Stimulated activated CD4-positive, alpha-beta T cell treated with anti-CD3 and anti-CD28 coated beads, Interleukin-4, amount 100 ng/mL, for 48 hours (primary cell): ENCODE data around the gene ZNF276.
A peak's percentile ranks its signal among the peaks of the same experiment; 100 is the strongest.
"Not testable (repeated sequence)": the region's sequence is repeated elsewhere in the genome, so short reads cannot be mapped to it uniquely, and the experiment has no call there.

ENCODE experiments used
- DNase-seq, 2 donors: peaks; one replicate each; pipeline ENCODE4 v3.0.0-alpha.2; 2020; ENCODE audit warnings: low read depth in 2 of 2

The ZNF276 gene

DNA sequence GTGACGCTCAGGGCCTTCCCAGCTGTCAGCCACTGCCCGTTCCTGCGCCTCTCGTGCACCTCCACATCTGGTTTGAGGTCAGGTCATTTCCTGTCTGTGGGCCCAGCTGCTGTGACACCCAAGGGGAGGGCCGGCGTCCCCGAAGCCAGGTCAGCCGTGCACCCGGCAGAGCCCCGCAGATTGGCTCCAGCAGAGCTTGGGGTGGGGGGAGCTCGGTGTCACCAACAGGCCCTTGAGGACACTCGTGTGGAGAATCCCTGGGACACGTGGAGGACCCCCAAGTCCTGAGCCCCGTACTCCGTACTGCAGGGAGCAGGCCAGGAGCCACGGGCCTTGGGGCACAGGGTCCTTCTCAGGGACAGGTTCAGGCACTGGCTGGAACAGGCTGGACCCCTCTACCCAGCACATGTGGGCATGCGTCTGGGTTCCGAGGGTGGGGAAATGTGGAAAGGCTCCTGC lies 24.6 kb upstream of the ZNF276 start:
- DNase-seq: no peak

DNA sequence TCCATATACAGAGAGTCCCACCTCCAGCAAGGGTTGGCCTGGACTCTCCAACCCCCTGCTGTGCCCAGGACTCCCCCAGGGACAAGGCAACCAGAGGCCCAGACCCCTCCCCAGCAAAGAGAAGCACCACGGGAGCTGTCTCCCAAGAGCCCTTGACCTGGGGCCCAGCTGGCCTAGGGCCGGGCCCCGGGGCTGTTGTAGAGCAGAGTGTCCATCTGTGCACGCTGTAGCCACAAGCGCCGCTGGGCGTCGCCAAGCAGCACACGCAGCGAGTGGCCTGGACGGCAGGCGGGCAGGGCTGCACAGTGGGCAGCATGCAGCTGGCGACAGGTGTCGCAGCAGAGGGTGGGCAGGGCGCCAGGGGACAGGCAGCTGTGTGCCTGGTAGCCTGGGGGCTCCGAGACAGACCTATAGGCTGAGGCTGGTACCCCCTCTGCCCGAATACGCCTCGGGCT lies 24.1 kb upstream of the ZNF276 start:
- no peak for DNase-seq

DNA sequence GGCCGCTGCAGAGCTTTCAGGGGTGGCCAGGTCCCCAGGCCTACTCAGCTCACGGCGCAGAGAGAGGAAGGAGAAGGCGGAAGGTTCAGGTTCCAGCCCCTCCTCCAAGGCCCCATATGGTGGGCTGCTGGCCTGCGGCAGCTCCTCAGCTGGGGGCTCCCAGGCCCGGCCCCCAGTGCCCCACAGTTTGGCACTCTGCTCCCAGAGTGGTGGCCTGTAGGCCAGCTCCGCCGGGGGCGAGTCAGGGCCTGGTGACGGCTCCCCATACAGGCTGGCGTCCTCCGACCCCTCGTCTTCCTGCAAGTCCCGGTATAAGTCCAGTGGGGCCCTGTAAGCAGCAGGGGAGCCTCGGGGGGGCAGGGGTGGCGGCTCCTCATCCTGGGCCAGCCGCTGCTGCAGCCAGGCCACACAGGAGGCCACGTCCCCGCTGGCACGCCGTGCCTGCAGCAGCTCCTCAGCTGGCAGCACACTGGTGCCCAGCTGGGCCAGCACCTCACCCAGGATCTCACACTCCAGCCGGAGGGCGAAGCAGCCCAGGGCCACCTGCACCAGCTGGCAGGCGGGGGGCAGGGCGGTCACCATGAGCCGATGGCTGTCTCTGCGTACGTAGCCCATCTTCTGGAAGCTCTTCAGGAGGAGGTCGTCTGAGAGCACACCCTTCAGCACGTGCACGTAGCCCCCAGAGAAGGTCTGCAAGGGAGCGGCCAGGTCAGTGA lies 23.6 kb upstream of the ZNF276 start:
- no peak for DNase-seq

- not testable (repeated sequence) for DNase-seq
Observed at GRCh38 chr16:89698717-89699116, 22.6 kb upstream of the ZNF276 start.

DNA sequence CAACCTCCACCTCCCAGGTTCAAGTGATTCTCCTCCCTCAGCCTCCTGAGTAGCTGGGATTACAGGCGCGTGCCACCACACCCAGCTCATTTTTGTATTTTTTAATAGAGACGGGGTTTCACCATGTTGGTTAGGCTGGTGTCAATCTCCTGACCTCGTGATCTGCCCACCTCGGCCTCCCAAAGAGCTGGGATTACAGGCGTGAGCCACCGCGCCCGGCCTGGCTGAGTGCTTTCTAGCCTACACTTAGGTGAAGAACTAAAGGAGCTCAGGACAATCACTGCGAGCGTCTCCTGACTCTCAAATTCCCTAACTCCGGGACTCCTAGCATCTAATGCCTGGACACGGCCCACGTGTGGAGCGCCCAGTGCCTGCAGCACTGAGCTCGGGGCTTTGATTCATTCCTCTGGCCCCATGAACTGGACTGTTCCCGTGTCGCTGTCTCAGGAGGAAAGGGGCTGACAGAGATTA lies 21.7 kb upstream of the ZNF276 start:
- not testable (repeated sequence) for DNase-seq

- peak; percentile 97 to 98 for DNase-seq
Observed at GRCh38 chr16:89700100-89700648, 21.2 kb upstream of the ZNF276 start.

- DNase-seq: peak; percentile 36 to 43
Observed at GRCh38 chr16:89700649-89701424, 20.5 kb upstream of the ZNF276 start.

- peak; percentile 94 to 96 for DNase-seq
Observed at GRCh38 chr16:89701425-89702406, 19.6 kb upstream of the ZNF276 start, which contains the start of gene SPATA2L. SPATA2L (minus strand) TSS chr16:89701705; CDS start chr16:89701232, 473 bp downstream.

DNA sequence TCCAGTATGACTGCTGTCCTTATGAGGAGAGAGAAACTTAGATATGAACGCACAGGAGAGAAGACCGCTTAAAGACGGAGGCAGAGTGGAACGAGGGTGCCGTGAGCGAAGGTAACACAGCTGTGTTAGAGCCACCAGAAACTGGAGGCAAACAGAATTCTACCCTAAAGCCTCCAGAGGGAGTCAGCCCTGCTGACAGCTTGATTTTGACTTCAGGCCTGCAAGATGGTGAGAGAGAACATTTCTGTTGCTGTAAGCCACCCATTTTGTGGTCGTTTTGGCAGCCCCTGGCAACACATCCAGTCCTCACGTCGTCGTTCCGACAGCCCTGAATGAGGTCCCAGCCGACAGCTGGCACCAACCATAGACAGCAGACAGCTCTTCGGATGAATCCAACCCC lies 17.1 kb upstream of the ZNF276 start:
- DNase-seq: no peak

DNA sequence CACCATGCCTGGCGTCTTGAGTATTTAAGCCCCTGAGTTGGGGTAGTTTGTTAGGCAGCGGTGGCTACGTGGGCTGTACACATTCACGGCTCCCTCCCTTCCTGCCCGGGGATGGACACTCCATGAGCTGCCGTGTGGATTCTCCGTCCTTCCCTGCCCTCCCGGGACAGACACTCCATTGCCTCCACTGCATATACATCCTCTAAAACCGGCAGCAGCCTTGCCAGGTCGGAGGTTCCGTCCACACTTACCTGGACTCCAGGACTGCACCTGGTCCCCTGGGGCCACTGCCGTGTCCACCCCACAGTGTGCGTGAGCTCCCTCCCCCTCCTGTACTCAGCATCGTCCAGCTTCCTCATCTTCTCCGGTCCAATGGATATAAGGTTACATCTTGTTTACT lies 16.3 kb upstream of the ZNF276 start:
- no peak for DNase-seq

DNA sequence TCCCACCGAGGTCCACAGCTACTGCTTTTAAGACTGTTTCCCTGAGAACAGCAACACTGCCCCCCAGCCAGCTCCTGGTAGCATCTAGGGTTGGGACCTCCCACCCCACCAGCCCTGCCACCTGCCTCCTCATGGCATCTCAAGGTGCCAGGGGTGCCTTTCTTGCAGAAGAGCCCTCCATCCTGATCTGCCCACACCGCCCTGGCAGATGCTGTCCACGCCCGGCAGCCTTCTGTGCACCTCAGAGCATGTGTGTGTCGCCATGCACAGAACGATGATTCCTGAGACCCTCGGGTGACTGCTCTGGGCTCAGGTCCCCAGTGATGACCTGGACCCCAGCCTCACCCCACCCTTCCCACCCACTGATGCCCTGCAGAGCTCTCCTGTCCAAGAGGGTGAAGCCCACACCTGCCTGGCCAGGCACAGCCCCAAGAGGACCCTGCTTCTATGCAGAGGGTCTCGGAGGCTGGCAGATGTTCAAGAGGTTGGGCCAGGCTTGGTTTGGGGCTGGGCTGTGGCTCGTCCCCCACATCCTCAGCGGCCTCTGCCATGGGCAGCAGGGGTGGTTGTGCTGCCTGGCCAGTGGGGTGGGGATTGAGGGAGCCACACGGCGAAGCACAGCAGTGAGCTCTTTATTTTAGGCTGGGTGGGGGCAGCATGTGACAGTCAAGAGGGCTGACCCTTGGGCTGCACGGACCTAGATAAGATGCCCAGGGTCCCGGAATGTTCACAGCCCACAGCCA lies 14.6 kb upstream of the ZNF276 start:
- no peak for DNase-seq

DNA sequence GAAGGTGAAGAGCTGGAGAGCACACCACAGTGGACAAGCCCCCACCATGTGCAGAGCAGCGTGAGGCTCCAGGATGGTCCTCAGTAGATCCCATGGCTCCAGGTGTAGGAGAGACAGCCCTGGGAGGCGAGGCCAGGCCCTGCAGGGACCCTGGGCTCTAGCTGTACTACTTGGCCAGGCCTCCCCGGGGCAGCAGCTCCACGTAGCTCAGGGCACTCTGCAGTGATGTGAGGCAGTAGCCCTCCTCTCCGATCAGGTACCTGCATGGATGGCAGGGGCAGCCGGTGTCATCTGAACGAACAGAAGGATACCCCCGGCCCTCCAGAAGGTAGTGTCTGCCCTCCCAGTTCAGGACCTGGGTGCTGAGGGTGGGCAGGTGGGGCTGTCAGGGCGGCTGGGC lies 13.6 kb upstream of the ZNF276 start:
- no peak for DNase-seq

DNA sequence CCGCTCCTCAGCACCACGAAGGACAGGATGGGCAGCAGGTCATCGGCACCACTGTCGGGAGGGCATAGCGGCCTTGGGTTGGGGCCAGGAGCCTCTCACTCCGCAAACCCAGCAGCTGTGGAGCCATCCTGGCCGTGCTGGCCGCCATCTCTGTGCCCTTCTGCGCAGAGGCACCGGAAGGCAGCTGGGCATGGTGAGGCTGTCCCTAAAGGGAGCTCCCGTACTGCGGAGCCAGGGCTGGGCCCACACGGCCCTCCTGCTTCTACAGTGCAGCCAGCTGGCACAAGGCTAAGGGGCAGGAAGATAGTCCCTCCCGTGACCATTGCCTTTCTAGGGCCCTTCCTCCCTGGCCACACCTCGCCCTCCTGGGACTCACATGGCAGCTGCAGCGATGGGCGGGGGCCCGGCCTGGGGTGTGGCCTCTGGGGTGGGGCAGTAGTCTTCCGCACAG lies 12.8 kb upstream of the ZNF276 start:
- no peak for DNase-seq

DNA sequence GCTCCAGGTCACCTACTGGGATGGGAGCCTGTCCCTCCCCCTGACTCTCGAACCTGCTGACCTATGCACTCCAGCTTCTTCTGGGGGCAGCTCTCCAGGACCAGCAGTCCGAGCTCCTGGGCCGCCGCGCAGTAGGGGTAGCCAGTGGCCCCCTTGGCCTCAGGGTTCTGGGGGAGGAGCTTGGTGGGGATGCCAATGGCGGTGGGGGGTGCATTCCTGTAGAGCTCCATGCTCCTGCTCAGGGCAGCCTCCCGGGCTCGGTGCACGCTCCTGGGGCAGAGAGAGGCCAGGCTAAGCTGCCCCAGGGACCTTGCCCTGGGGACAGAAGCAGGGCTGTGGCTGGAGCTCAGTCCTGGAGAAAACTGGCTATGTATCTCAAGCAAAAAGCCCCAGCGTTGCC lies 12.2 kb upstream of the ZNF276 start:
- DNase-seq: no peak

DNA sequence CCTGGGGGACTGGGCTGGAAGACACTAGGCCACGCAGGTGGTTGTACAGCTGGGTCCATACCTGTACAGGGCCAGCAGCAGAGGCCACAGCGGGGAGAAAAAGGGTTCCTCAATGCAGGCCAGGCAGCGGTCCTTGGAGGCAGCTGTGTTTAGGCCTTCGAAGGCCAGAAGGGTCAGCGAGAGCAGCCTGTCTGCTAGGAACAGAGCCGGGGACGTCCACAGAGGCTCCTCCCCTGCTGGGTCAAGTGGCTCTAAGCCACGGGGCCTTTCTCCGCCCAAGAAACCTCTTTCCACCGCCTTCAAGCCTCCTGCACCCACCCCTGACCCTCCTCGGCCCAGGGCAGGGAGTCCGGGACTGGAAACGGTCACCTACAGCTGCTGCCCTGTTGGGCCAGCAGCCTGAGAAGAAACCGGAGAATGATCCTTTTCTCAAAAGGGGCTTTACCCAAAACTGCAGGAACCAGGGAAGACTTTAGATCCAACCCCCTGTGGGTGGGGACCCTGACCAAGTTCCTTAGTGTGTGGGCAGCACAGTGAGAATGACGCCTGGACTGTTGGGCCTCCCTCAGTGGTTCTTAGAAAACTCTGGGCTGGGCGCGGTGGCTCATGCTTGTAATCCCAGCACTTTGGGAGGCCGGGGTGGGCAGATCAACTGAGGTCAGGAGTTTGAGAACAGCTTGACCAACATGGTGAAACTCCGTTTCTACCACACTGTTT lies 11.5 kb upstream of the ZNF276 start:
- no peak for DNase-seq

- DNase-seq: no peak
Observed at GRCh38 chr16:89710709-89711564, 10.4 kb upstream of the ZNF276 start.

DNA sequence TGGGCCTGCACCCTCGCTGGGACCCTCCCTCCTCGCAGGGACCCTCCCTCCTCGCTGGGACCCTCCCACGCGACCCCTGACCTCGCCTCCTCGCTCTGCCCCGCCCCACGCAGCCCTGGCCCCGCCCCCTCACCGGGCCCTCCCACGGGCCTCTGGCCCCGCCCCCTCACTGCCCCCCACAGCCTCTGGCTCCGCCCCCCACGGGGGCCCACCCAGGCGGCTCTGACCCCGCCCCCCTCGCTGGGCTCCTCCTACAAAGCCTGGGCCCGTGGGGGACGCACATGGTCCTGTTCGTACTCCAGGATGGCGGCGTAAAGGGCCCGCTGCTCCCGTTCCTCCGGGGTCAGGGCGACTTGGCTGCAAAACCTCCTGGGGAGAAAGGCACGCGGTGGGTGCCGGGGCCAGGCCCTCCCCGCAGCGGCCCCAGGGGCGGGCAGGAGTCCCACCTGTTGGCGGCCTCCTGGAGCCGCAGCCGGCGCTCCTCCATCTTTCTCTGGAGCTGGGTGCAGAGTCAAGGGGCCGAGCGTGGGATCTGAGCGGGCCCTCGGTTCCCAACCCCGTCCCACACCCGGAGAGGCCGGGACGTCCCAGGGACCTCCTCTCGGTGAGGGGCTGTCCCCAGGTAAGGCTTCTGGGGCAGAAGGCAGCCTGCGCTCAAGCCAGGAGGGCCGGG lies 9.6 kb upstream of the ZNF276 start:
- DNase-seq: peak; percentile 69 to 74

DNA sequence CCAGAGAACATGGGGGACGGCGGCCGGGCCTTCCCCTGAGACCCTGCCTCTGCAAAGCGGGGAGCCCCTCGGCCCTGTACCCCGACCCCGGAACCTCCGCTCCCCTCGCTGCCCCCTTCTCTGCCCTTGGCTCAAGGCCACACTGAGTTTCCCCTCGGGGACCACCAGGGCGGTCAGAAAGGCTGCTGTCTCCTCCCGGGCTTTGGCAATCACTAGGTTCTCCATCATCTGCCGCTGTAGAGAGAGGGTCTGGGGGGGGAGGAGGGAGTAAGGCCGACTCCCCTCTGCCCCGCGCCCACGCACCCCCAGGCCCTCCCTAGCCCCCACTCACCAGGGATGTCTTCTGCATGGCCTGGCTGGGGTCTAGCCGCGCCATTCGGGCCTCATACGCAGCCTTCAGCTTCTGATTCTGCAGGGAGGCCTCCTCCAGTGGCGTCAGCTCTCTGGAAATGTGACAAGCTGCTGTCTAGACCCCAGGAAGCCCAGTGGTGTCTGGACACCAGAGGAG lies 9.0 kb upstream of the ZNF276 start:
- DNase-seq: no peak
